Pancreas (tissue), 10 donors: Measurements from ENCODE around the gene SLIT3. TPM values are rescaled to one million over a fixed set of nuclear protein-coding genes. Genes with fewer than 3 reads are reported as not detected.

Experiments
- ATAC-seq, 4 donors: fragments of 200-7000 bp; cut with Tn5 transposase; one replicate each; pipeline versions ENCODE4 v1.8.0 to v1.9.1; 2020; ENCODE audit warnings: mild to moderate bottlenecking in 4 of 4, moderate library complexity in 4 of 4
- DNase-seq, 6 donors: peaks; one replicate each; pipeline ENCODE4 v3.0.0-alpha.2; 2020
- FAIRE-seq: peaks from 2 replicates; lab custom pipeline; 2012; peaks lifted over from hg19 to GRCh38; lab: Jason Lieb, UNC
- H3K27ac ChIP-seq, 4 donors: fragments of 200-600 bp; sonication (generic); 1 replicate in 3 of 4; 2 replicates in 1 of 4; pipeline versions ENCODE4 v1.5.0 to v1.8.0; 2020
- H3K27me3 ChIP-seq, 4 donors: fragments of 200-600 bp; one replicate each; pipeline ENCODE4 v1.8.0; 2021
- H3K36me3 ChIP-seq, 3 donors: fragments of 200-600 bp; sonication (generic) in 1 of 3; one replicate each; pipeline versions ENCODE4 v1.5.0 to v1.8.0; 2020 to 2021
- H3K4me1 ChIP-seq, 3 donors: fragments of 200-600 bp; one replicate each; pipeline ENCODE4 v1.8.0; 2021
- H3K4me3 ChIP-seq, 4 donors: fragments of 200-600 bp; sonication (generic) in 2 of 4; one replicate each; pipeline versions ENCODE4 v1.5.0 to v1.8.0; 2020 to 2021
- H3K9me3 ChIP-seq, 4 donors: fragments of 200-600 bp; one replicate each; pipeline ENCODE4 v1.8.0; 2021
- WGBS, 2 donors: extraction: QIAGEN DNeasy Blood & Tissue Kit; methylation state at CpG; one replicate each; pipeline ENCODE4 v1.1.7; 2013; 5-methylcytosine and 5-hydroxymethylcytosine counted together
- intact Hi-C, 3 donors: fragments of 100-400 bp; cut with DNase I; formaldehyde crosslinking; loops; one replicate each; pipeline versions ENCODE4 v1.11.1 to v1.14.2; 2022
- polyA plus RNA-seq, 2 donors: library from polyadenylated mRNA; stranded (reverse); fragments of 200-250 nt; gene quantifications; one replicate each; pipeline ENCODE4 v1.2.3, GENCODE V29; 2013
- total RNA-seq, 6 donors: library from RNA; stranded (reverse); fragmentation: NEBNext Ultra II Directional in 4 of 6; extraction: Animal tissue kit (Norgen Biotek cat#: 25700) in 4 of 6; gene quantifications; one replicate each; pipeline versions ENCODE4 v1.2.1 to v1.2.4, GENCODE V29; 2021 to 2023
- TF ChIP-seq, protein P1 (sequence below), 4 donors: fragments of 200-600 bp; sonication (generic) in 3 of 4; IDR thresholded peaks; one replicate each; pipeline versions ENCODE4 v1.5.0 to v1.8.0; 2021; ENCODE audit warnings: antibody characterized with exemption in 4 of 4
- donor health status: healthy with polysubstance abuse.
- donor health status: DM: no; HTN: no; CAD: no; lungs with moderate emphysema.
- donor health status: DM: no; HTN: no; CAD: no.
- donor health status: control.
- donor health status: control.
- donor health status: Bipolar disorder and iron deficiency.
- donor health status: DM: yes; HTN: yes; CAD: no.
- donor health status: DM: no; HTN: no; CAD: no.
- donor health status: DM: no; HTN: no; CAD: no.
- donor health status: DM: yes; HTN: yes; CAD: no.

Gene SLIT3
- total and polyA plus RNA-seq, 8 donors = 1.1 to 11.4 (median 2.1) TPM

DNA sequence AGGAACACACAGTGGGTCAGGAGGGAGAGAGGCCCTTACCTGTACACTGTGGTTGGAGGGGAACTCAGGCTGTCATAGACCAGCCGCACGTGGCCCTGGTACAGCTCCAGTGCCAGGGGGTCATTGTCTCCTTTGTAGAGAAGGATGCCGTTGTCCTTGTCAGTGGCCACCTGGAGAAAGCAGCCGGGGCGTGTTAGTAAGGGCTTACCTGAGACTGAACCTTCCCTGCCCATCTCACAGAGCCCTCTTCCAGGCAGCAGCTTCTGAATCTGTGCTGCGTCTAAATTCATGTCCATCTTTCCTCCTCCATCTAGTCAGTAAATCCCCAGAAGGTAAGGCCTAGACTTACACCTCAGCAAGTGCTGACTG is 617.0 kb downstream of the SLIT3 start:
- Histone ChIP-seq H3K4me1 (no peaks in the 10 kb centered on the region), H3K36me3 (no peaks in the 10 kb centered on the region), H3K4me3 (no peak overlapping the region), H3K9me3 (no peaks in the 10 kb centered on the region), H3K27me3 (no peaks in the 10 kb centered on the region), H3K27ac (no peak overlapping the region)
- WGBS, 2 donors = 88 to 91% methylated on average over 6 of the region's 6 CpGs
- intact Hi-C loops = no loop called here
- ATAC-seq (no peak), FAIRE-seq (no peak), DNase-seq (no peak)
- TF ChIP-seq, protein P1, sequence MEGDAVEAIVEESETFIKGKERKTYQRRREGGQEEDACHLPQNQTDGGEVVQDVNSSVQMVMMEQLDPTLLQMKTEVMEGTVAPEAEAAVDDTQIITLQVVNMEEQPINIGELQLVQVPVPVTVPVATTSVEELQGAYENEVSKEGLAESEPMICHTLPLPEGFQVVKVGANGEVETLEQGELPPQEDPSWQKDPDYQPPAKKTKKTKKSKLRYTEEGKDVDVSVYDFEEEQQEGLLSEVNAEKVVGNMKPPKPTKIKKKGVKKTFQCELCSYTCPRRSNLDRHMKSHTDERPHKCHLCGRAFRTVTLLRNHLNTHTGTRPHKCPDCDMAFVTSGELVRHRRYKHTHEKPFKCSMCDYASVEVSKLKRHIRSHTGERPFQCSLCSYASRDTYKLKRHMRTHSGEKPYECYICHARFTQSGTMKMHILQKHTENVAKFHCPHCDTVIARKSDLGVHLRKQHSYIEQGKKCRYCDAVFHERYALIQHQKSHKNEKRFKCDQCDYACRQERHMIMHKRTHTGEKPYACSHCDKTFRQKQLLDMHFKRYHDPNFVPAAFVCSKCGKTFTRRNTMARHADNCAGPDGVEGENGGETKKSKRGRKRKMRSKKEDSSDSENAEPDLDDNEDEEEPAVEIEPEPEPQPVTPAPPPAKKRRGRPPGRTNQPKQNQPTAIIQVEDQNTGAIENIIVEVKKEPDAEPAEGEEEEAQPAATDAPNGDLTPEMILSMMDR (IDR thresholded peaks at IDR 0.05) = no peak

GRCh38 chr5:168683247-168683926 is 617.6 kb downstream of the SLIT3 start:
- FAIRE-seq = no peak
- intact Hi-C loops = no loop called here

GRCh38 chr5:168681556-168682183 is 619.3 kb downstream of the SLIT3 start:
- 48% methylated on average over 4 of the region's 4 CpGs for WGBS, 2 donors
- Histone ChIP-seq H3K36me3 (no peaks in the 10 kb centered on the region), H3K9me3 (no peaks in the 10 kb centered on the region), H3K4me3 (no peak overlapping the region), H3K4me1 (no peaks in the 10 kb centered on the region), H3K27me3 (no peaks in the 10 kb centered on the region), H3K27ac (no peak overlapping the region)
- no peak for FAIRE-seq
- DNase-seq = no peak
- ATAC-seq = peak in 2 of 4 donors; percentile 30 to 32
- TF ChIP-seq, protein P1 (IDR thresholded peaks at IDR 0.05) = no peak
- intact Hi-C loops = no loop called here

More at GRCh38 chr5:168683247-168683926, 617.6 kb downstream of the SLIT3 start:
- no peak for DNase-seq
- Histone ChIP-seq H3K4me3 (no peak overlapping the region), H3K27ac (no peak overlapping the region), H3K27me3 (no peaks in the 10 kb centered on the region), H3K4me1 (no peaks in the 10 kb centered on the region), H3K36me3 (no peaks in the 10 kb centered on the region), H3K9me3 (no peaks in the 10 kb centered on the region)
- TF ChIP-seq, protein P1 (IDR thresholded peaks at IDR 0.05) = no peak
- ATAC-seq = no peak
- WGBS, 2 donors = 76 to 81% methylated on average over 15 of the region's 15 CpGs

GRCh38 chr5:168680395-168680794 is 620.5 kb downstream of the SLIT3 start:
- H3K9me3 ChIP-seq = no peaks in the 10 kb centered on the region
- WGBS, 2 donors = 58 to 76% methylated on average over 2 of the region's 2 CpGs
- H3K27ac ChIP-seq = no peak overlapping the region
- no peaks in the 10 kb centered on the region for H3K27me3 ChIP-seq
- FAIRE-seq = no peak
- H3K4me3 ChIP-seq = no peak overlapping the region
- intact Hi-C loops = no loop called here
- ATAC-seq = no peak
- no peaks in the 10 kb centered on the region for H3K4me1 ChIP-seq
- no peaks in the 10 kb centered on the region for H3K36me3 ChIP-seq
- TF ChIP-seq, protein P1 (IDR thresholded peaks at IDR 0.05) = no peak
- DNase-seq = no peak

- 7 to 9% methylated on average over 9 of the region's 9 CpGs for WGBS, 2 donors
These were observed 621.4 kb downstream of the SLIT3 start for GRCh38 chr5:168679515-168679920.

More at GRCh38 chr5:168679515-168679920, 621.4 kb downstream of the SLIT3 start:
- ATAC-seq = peak; percentile 40 to 86 (median 82)
- no peak overlapping the region for H3K4me3 ChIP-seq
- TF ChIP-seq, protein P1 (IDR thresholded peaks at IDR 0.05) = peak; percentile 76 to 91 (median 86)
- intact Hi-C loops = loop anchor here in 1 of 3 donors (10.0 kb wide), 1 partner anchor 625 kb away; the partner anchor contains the start of gene SLIT3
- H3K36me3 ChIP-seq = no peaks in the 10 kb centered on the region
- no peaks in the 10 kb centered on the region for H3K27me3 ChIP-seq
- DNase-seq = peak in 5 of 6 donors; percentile 28 to 79 (median 63)
- H3K4me1 ChIP-seq = no peaks in the 10 kb centered on the region
- no peaks in the 10 kb centered on the region for H3K9me3 ChIP-seq
- H3K27ac ChIP-seq = no peak overlapping the region
- no peak for FAIRE-seq
